ENCODE measurements around the gene CENPC.
"Not testable (repeated sequence)": the region's sequence is repeated elsewhere in the genome, so short reads cannot be mapped to it uniquely, and the experiment has no call there.

DNA sequence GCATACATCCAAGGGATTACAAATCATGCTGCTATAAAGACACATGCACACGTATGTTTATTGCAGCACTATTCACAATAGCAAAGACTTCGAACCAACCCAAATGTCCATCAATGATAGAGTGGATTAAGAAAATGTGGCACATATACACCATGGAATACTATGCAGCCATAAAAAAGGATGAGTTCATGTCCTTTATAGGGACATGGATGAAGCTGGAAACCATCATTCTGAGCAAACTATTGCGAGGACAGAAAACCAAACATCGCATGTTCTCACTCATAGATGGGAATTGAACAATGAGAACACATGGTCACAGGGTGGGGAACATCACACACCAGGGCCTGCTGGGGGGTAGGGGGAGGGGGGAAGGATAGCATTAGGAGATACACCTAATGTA lies 12.9 kb downstream of the CENPC start:
- not testable (repeated sequence) for TF ChIP-seq EZH2phosphoT487 (IDR thresholded peaks at IDR 0.05; ENCODE audit: unreplicated experiment); POLR2AphosphoS5 (IDR thresholded peaks at IDR 0.05; ENCODE audit: low read depth); EZH2 (IDR thresholded peaks at IDR 0.05; ENCODE audit: low read depth, unreplicated experiment); NANOG (IDR thresholded peaks at IDR 0.05; ENCODE audit: borderline replicate concordance)
- TF ChIP-seq, protein P1, sequence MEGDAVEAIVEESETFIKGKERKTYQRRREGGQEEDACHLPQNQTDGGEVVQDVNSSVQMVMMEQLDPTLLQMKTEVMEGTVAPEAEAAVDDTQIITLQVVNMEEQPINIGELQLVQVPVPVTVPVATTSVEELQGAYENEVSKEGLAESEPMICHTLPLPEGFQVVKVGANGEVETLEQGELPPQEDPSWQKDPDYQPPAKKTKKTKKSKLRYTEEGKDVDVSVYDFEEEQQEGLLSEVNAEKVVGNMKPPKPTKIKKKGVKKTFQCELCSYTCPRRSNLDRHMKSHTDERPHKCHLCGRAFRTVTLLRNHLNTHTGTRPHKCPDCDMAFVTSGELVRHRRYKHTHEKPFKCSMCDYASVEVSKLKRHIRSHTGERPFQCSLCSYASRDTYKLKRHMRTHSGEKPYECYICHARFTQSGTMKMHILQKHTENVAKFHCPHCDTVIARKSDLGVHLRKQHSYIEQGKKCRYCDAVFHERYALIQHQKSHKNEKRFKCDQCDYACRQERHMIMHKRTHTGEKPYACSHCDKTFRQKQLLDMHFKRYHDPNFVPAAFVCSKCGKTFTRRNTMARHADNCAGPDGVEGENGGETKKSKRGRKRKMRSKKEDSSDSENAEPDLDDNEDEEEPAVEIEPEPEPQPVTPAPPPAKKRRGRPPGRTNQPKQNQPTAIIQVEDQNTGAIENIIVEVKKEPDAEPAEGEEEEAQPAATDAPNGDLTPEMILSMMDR (conservative IDR thresholded peaks at IDR 0.05; ENCODE audit: low read depth in 2 of 2): not testable (repeated sequence)
- TF ChIP-seq, protein P2, sequence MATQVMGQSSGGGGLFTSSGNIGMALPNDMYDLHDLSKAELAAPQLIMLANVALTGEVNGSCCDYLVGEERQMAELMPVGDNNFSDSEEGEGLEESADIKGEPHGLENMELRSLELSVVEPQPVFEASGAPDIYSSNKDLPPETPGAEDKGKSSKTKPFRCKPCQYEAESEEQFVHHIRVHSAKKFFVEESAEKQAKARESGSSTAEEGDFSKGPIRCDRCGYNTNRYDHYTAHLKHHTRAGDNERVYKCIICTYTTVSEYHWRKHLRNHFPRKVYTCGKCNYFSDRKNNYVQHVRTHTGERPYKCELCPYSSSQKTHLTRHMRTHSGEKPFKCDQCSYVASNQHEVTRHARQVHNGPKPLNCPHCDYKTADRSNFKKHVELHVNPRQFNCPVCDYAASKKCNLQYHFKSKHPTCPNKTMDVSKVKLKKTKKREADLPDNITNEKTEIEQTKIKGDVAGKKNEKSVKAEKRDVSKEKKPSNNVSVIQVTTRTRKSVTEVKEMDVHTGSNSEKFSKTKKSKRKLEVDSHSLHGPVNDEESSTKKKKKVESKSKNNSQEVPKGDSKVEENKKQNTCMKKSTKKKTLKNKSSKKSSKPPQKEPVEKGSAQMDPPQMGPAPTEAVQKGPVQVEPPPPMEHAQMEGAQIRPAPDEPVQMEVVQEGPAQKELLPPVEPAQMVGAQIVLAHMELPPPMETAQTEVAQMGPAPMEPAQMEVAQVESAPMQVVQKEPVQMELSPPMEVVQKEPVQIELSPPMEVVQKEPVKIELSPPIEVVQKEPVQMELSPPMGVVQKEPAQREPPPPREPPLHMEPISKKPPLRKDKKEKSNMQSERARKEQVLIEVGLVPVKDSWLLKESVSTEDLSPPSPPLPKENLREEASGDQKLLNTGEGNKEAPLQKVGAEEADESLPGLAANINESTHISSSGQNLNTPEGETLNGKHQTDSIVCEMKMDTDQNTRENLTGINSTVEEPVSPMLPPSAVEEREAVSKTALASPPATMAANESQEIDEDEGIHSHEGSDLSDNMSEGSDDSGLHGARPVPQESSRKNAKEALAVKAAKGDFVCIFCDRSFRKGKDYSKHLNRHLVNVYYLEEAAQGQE (IDR thresholded peaks at IDR 0.05; ENCODE audit: unreplicated experiment): not testable (repeated sequence)
